HG02870 (cell line): ENCODE results near the gene SCAI.
"Not testable (repeated sequence)": the region's sequence is repeated elsewhere in the genome, so short reads cannot be mapped to it uniquely, and the experiment has no call there.

Experiments
- ATAC-seq: cut with Tn5 transposase; IDR thresholded peaks from one replicate; pipeline ENCODE4 v1.9.1; 2021; ENCODE audit warnings: mild to moderate bottlenecking, moderate library complexity; ENCODE audit not compliant: unreplicated experiment

SCAI gene

DNA sequence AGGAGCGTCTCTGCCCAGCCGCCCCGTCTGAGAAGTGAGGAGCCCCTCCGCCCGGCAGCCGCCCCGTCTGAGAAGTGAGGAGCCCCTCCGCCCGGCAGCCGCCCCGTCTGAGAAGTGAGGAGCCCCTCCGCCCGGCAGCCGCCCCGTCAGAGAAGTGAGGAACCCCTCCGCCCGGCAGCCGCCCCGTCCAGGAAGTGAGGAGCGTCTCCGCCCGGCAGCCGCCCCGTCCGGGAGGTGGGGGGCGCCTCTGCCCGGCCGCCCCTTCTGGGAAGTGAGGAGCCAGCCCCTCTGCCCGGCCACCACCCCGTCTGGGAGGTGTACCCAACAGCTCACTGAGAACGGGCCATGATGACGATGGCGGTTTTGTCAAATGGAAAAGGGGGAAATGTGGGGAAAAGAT, 34.8 kb downstream of the SCAI start:
- ATAC-seq = not testable (repeated sequence)

DNA sequence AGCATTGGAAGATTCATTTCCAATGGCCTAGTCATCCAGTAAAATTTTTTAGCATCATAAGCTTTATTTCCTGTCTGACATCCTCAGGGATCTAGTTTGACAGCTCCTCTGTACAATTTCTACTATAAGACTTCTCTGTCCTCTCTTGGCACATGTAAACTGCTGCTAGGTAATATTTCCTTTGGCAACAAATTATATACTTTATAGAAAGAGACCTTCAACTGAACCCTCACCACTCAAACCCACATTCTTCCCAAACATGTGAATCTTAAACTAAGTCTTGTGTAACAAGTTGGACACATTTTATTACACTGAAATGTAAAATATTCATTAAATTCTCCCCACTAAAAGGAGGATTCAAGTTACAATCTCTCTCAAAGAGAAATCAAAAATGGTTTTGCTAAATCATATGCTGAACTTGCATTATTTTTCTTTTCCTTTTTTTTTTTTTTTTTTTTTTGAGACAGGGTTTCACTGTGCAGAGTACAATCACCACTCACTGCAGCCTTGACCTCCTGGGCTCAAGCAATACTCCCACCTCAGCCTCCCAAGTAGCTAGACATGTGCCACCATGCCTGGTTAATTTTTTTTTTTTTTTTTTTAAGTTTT, 36.9 kb downstream of the SCAI start:
- ATAC-seq = no peak

DNA sequence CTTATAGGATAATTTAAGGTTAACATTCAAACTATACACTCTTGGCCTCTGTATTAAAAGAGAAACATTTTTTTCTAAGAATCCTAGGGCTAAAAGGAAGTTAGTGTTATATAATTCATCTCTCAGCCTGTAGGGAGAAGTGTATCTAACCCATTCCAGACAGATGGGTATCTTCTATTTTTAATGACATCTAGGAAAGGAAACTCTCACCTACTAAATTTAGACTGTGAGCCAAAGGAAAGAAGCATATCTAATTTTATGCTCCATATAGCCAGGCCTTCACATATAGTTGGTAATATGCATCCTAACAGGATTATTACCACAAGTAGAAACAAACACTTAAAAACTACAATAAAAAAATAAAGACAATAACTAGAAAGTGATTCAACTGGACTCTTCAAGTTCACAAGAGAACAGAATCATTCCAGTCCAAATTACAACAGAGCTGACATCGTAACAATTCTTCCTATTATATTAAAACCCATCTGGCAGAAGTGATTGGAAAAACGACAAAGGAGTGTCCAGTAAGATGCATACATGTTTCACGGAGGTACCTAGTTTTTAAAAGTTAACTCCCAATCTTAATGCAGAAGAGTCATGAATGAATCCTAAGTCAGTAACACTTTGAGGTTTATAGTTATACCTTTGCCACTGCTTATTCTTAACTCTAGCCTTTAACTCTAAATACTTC, 39.4 kb downstream of the SCAI start:
- ATAC-seq = no peak

DNA sequence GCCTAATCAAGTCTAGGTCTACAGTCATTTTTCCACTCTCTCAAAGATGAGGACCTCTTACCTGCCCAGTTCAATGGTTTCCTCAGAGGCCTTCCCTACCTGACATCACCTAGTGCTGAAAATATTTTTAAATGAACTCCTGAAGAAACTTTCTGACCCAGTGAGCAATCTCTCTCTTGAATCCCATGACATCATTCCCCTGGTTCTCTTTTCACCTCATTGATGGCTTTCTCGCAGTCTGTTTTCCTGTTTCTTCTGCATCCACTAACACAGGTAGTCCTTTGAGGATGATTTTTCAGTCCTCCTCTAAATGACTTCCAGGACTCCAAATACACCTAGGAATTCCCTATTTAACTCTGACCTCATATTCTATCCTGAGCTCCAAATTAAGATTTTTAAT, 40.3 kb downstream of the SCAI start:
- ATAC-seq = no peak

DNA sequence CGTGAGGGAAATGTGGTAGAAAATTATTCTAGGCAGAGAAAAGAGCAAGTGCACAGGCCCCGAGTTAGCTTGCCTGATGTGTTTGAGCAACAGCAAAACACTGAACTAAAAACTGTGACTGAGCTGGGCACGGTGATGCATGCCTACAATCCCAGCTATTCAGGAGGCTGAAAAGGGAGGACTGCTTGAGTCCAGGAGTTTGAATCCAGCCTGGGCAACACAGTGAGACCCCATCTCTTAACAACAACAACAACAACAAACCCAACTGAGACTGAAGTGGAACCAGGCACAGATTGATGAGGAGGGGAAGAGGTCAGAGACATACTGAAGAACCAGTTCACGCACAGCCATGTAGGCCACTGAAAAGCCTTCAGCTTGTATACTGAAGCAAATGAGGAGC, 42.5 kb downstream of the SCAI start:
- ATAC-seq = no peak

DNA sequence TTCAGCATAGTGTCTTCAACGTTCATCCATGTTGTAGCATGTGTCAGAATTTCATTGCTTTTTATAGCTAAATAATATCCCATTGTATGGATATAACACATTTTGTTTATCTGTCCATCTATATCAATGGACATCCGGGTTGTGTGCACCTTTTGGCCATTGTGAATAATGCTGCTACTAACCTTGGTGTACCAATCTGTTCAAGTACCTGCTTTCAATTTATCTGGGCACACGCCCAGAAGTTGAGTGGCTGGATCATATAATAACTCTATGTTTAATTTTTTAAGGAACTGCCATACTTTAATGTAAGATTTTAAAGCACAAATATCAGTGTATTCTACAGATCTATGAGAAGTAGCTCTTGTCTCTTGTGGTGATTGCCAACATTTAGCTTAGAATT, 43.5 kb downstream of the SCAI start:
- no peak for ATAC-seq

DNA sequence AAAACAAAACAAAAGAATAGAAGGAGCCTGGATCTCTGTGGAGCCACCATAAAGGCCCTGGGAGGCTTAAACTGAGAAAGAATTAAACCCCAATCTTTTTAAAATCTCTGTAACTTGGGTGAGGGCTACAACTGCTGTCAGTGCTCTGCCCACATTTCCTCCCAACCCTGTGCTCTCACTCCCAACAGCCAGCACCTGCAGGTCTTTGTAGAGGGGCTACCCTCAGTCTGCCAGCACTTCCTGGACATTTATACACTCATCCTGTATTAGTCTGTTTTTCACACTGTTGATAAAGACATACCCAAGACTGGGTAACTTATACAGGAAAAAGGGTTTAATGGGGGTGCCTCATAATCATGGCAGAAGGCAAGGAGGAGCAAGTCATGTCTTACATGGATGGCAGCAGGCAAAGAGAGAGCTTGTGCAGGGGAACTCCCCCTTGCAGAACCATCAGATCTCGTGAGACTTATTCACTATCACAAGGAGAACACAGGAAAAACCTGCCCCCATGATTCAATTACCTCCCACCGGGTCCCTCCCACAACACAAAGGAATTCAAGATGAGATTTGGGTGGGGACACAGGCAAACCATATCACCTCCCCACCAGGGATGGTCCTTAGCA, 47.4 kb downstream of the SCAI start:
- ATAC-seq = no peak

DNA sequence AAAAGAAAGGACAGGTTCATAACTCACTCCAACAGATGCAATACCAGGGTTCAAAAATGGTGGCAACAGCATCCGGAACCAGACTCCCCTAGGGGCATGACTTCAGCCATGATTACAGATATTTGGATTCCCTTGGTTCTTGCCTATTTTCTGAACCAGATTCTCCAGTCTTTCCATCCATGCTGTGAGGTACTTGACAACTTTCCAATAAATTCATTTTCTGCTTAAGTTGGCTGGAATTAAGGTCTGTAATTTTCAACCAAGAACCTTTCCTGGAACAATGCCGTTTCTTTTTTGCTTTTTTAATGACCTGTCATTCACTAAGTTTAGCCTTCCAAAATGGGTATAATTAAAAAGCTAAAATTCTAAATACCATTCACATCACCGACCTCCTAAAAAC, 52.2 kb downstream of the SCAI start:
- no peak for ATAC-seq

DNA sequence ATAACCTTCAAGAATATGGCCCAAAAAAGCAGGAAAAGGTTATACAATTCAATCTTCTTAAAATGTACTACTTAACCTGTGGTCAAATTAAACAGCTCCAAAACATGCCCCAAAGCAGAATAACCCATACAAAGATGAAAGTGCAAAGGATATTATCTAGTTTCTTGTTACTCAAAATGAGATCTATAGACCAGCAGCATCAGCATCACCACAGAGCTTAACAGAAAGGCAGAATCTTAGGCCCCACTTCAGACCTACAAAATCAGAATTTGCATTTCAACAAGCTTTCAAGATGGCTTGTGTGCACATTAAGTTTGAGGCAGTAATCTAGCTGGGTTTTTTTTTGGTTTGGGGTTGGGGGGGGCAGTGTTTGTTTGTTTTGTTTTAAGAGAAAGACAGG, 54.0 kb downstream of the SCAI start:
- peak; percentile 65 for ATAC-seq

DNA sequence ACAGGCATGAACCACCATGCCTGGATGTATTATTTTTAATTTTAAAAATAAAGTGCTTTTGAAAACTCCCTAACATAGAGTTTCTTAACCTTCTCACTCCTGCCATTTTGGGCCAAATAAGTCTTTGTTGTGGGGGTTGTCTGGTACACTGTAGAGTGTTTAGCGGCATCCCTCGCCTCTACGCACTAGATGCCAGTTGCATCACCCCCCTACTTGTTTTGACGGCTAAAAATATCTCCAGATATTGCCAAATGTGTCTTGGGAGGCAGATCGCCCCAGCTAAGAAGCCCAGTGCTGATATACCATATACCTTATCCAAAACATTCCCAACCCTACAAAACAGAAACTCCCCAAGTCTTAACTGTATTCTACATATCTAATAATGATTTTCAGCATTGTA, 54.6 kb downstream of the SCAI start:
- no peak for ATAC-seq

DNA sequence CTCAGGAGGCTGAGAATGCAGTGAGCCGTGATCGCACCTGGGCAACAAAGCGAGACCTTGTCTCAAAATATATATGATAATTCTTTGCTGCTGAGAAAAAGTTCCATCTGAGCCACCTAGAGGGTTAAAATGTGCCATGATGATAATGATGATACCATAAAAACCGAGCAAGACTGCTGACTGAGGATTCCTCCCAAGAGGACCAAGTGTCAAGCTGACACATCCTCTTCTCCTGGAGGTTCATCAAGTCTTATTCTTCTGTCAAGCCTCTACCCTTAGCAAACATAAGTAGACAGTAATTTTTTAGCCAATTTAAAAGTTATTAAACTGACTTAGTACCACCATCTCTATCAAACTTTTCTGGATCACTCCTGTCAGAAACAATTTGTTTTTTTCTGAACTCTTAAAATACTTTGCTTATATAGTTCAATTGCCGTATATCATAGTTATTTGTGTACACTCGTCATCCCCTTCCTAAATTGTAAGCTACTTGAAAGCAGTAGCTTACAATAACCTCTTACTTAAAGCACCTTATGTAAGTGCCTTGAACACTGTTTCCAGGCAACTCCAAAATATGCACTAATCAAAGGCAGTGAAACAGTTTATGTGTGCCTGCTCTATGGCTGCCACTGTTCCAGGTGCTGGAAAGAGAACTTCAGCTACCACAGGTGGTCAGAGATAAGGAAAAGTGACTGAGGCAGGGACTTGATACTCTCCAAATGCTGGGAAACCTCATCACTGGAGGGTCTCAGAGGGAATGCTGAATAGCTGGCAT, 57.4 kb downstream of the SCAI start:
- no peak for ATAC-seq

DNA sequence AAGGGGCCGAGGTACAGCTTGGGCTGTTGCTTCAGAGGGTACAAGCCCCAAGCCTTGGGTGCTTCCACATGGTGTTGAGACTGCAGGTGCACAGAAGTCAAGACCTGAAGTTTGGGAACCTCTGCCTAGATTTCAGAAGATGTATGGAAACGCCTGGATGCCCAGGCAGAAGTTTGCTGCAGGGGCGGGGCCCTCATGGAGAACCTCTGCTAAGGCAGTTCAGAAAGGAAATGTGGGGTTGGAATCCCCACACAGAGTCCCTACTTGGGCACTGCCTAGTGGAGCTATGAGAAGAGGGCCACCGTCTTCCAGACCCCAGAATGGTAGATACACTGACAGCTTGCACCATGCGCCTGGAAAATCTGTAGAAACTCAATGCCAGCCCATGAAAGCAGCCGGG, 61.1 kb downstream of the SCAI start:
- ATAC-seq = not testable (repeated sequence)

DNA sequence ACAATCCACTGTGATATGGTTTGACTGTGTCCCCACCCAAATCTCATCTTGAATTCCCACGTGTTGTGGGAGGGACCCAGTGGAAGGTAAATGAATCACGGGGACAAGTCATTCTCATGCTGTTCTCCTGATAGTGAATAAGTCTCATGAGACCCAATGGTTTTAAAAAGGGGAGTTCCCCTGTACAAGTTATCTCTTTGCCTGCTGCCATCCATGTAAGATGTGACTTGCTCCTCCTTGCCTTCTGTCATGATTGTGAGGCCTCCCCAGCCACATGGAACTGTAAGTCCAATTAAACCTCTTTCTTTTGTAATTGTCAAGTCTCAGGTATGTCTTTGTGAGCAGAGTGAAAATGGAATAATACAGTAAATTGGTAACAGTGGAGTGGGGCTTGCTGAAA, 62.5 kb downstream of the SCAI start:
- not testable (repeated sequence) for ATAC-seq

DNA sequence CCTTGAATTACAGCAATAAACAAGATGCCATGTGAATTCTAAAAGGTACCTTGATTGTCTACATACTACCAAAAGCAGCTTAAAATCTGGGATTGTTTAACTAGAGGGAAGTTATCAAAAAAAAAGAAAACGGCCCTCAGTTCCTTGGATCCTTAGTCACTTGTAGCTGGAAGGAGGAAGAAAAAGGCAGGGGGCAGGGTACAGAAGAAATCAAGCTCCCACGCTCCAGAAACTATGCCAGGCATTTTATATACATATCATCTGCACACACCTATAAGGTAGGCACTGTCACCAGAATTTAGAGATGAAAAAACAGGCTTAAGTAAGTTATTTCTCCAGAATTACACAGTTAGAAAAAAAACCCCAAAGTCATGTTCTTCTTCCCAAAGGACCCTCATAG, 63.4 kb downstream of the SCAI start:
- ATAC-seq = no peak

DNA sequence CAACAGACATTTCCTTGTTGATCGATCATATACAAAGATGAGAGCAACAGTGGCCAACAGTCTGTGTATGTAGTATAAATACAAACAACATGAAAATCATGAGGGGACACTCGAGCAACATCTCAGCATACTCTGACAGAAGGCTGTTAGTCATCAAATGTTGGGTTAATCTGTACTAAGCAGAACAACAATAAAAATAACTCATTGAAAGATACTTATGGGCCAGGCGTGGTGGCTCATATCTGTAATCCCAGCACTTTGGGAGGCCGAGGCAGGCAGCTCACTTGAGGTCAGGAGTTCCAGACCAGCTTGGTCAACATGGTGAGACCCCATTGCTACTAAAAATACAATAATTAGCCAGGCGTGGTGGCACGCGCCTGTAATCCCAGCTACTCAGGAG, 67.3 kb downstream of the SCAI start:
- no peak for ATAC-seq

DNA sequence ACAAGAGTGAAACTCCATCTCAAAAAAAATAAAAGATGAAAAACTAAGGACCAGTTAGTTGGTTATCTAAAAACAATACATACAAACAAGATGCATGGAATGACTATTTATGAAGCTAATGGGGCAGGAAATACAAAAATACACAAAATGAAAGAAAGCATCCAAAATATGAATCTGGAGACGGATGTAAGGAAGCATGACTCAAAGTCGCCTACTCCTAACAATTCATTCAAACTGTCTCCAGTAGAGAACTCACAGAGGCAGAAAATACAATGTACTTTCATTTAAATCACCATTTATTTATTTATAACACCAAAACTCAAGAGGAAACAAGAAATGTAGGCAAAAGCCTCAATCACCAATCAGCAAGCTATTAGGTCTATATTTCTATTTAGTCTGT, 68.4 kb downstream of the SCAI start:
- no peak for ATAC-seq

DNA sequence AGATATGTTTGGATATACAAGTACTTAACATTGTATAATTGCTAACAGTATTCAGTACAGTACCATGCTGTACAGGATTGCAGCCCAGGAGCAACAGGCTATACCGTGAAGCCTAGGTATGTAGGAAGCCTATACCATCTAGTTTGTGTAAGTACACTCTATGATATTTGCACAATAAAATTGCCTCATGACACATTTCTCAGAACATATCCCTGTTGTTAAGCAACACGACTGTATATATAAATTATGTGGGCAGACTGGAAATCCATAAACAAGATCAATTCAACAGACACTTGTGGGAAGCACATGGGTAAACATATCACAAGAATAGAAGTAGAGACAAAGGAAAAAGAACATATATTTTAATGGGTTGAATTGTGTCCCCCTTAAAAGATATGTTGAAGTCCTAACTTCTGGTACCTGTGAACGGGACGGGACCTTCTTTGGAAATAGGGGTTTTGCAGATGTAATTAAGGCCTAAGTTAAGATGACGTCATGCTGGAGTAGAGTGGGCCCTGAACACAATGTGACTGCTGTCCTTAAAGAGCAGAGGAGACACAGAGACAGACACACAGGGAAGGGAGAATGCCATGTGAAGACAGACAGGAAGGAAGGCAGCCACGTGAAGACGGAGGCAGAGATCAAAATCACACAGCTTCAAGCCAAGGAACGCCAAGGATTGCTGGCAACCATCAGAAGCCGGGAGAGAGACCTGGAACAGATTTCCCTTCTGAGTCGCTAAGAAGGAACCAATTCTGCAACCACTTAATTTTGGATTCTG, 76.3 kb downstream of the SCAI start:
- no peak for ATAC-seq

DNA sequence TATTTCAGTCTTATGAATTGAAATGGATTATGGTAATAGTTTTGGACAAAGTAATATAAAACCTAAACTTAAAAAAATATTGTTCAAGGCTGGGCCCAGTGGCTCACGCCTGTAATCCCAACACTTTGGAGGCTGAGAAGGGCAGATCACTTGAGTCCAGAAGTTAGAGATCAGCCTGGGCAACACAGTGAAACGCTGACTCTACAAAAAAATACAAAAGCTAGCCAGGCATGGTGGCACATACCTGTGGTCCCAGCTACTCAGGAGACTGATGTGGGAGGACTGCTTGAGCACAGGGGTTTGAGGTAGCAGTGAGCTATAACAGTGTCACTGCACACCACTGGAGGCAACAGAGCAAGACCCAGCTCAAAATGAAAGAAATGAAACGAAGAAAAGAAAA, 81.9 kb downstream of the SCAI start:
- ATAC-seq = no peak

DNA sequence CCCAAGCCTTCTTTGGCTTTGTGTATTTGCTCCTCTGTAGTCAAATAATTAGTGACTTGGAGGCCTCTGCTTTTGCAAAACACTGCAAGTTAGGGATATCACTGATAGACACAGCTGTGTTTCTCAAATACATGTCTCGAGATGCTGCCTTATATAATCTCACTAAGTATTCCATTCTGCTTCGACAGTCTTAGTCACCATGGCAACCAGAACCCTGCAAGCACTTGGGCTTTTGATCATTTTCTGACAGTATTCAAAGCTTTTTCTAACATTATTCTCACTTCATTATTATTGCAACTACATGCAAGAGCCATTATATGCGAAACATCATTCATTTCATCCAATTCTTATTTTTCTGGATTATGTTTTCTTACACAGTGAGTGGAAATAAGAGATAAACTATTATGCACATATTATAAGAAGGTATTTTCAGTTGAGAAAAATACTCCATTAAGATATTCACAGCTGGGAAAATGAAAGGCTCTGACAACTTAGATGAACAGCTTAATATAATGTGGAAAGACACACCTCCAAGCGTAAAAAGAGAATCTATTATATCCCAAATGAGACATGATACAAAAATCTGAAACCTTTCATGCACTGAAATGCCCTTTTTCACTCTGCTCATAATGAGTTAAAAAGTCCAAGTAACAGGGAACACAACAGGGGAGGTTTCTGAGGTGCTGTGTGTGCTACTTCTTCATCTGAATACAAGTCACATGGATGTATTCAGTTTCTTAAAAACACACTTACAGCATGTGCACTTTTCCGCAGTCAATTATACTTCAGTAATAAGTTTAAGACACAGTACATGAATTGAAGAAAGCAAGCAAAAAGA, 93.9 kb downstream of the SCAI start:
- ATAC-seq = no peak

DNA sequence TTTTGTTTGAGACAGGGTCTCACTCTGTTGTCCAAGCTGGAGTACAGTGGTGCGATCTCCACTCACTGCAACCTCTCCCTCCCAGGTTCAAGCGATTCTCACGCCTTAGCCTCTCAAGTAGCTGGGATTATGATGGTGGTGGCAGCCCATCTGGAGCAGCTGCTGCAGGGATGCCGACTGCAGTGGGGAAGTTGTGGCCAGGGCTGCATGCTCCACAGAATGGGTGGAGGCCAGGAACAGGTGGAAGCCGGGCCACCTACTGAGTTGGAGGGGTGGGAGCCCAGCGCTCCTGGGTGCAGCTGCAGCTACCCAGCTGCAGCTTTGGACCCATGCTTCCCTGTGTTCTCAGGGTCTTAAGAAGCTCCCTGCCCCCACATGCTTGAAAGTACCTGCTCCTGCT, 99.7 kb downstream of the SCAI start:
- no peak for ATAC-seq
